Measurements from ENCODE around the gene KRTAP5-9.

- TF ChIP-seq CTCF (IDR thresholded peaks at IDR 0.05; ENCODE audit: insufficient read depth, low read depth, low read length) (no peak), EZH2 (IDR thresholded peaks at IDR 0.05; ENCODE audit: insufficient read depth, low read length) (no peak)
Measured at GRCh38 chr11:71525188-71525937, 22.9 kb upstream of the KRTAP5-9 start.

All from astrocyte (in vitro differentiated cells and primary cell).